Kidney (tissue), 14 donors: Measurements from ENCODE around the gene ACAT2. TPM values are rescaled to one million over a fixed set of nuclear protein-coding genes. Genes with fewer than 3 reads are reported as not detected.

Experiments used
- DNase-seq, 5 donors: peaks; one replicate each; pipeline ENCODE4 v3.0.0-alpha.2; 2013 to 2020
- FAIRE-seq: peaks from 2 replicates; lab custom pipeline; 2012; peaks lifted over from hg19 to GRCh38; lab: Jason Lieb, UNC
- H3K27ac ChIP-seq, 2 donors: one replicate each; pipeline ENCODE4 v1.7.0; 2013; ENCODE audit warnings: low read depth in 2 of 2, low read length in 2 of 2, inconsistent platforms in 1 of 2
- H3K27me3 ChIP-seq: one replicate; pipeline ENCODE4 v1.7.1; 2013; ENCODE audit warnings: low read length, inconsistent platforms; ENCODE audit not compliant: control insufficient read depth, insufficient read depth
- H3K36me3 ChIP-seq, 3 donors: one replicate each; pipeline versions ENCODE4 v1.7.0 to v1.7.1; 2013; ENCODE audit warnings: low read length in 3 of 3, control low read depth in 1 of 3, inconsistent platforms in 1 of 3; ENCODE audit not compliant: insufficient read depth in 3 of 3, control insufficient read depth in 2 of 3
- H3K4me1 ChIP-seq, 3 donors: one replicate each; pipeline versions ENCODE4 v1.7.0 to v1.7.1; 2013; ENCODE audit warnings: low read length in 3 of 3, inconsistent platforms in 1 of 3, low read depth in 1 of 3; ENCODE audit not compliant: control insufficient read depth in 2 of 3, insufficient read depth in 2 of 3
- H3K4me3 ChIP-seq, 3 donors: one replicate each; pipeline versions ENCODE4 v1.7.0 to v1.8.1; 2013; ENCODE audit warnings: low read length in 3 of 3, control low read depth in 1 of 3, inconsistent platforms in 1 of 3
- H3K9ac ChIP-seq, 3 donors: one replicate each; pipeline versions ENCODE4 v1.7.0 to v1.7.1; 2013; ENCODE audit warnings: low read length in 3 of 3, control low read depth in 1 of 3, inconsistent platforms in 1 of 3
- H3K9me3 ChIP-seq, 3 donors: one replicate each; pipeline versions ENCODE4 v1.7.0 to v1.7.1; 2013; ENCODE audit warnings: low read length in 3 of 3, control low read depth in 1 of 3, inconsistent platforms in 1 of 3; ENCODE audit not compliant: control insufficient read depth in 2 of 3, insufficient read depth in 1 of 3
- intact Hi-C: fragments of 100-400 bp; cut with DNase I; formaldehyde crosslinking; loops from one replicate; pipeline ENCODE4 v1.11.1; 2022
- polyA plus RNA-seq: library from polyadenylated mRNA; stranded (reverse); fragments of 350-450 nt; fragmentation: Illumina TruSeq; extraction: RNeasy Lipid Tissue Mini Kit (QIAGEN cat#74804); gene quantifications from one replicate; pipeline ENCODE4 v1.2.3, GENCODE V29; 2014; ENCODE audit warnings: low read depth, low replicate concordance; ENCODE audit not compliant: insufficient read depth
- total RNA-seq: library from RNA; stranded (reverse); fragmentation: NEBNext Ultra II Directional; extraction: Animal tissue kit (Norgen Biotek cat#: 25700); gene quantifications from one replicate; pipeline ENCODE4 v1.2.1, GENCODE V29; 2021
- TF ChIP-seq, protein P1 (sequence below): IDR thresholded peaks from 3 replicates; pipeline ENCODE4 v1.5.1; 2012; ENCODE audit warnings: mild to moderate bottlenecking, moderate library complexity, borderline replicate concordance; ENCODE audit not compliant: insufficient read depth; ENCODE audit errors: extremely low read depth
- donor health status: control.
- donor health status: control.
- donor health status: control.
- donor health status: control.
- donor health status: control.
- donor health status: DM: yes; HTN: yes; CAD: no.
- donor health status: Normal renal cell carcinoma (clear cell type).

ACAT2 gene
- total and polyA plus RNA-seq, 2 donors from 2014 or later = 20.4 to 30.5 TPM

DNA sequence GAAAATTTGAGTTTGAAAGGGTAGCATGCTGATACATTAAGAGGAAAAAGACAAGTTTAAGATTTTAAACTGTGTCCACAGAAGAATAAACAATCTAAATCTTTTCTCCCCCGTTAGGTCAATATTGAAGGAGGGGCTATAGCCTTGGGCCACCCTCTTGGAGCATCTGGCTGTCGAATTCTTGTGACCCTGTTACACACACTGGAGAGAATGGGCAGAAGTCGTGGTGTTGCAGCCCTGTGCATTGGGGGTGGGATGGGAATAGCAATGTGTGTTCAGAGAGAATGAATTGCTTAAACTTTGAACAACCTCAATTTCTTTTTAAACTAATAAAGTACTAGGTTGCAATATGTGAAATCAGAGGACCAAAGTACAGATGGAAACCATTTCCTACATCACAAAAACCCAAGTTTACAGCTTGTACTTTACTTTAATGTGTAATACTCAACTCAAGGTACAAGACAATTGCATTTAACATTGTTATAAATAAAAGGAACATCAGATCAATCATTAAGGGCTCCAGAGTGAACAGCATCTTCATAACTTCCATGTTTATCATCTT lies 16.8 kb downstream of the ACAT2 start:
- H3K36me3 ChIP-seq = peaks cover 26 to 60% (median 51%) of the 10 kb centered on the region in 3 donors
- H3K4me1 ChIP-seq = no peaks in the 10 kb centered on the region
- DNase-seq (no peak), FAIRE-seq (no peak)
- TF ChIP-seq, protein P1, sequence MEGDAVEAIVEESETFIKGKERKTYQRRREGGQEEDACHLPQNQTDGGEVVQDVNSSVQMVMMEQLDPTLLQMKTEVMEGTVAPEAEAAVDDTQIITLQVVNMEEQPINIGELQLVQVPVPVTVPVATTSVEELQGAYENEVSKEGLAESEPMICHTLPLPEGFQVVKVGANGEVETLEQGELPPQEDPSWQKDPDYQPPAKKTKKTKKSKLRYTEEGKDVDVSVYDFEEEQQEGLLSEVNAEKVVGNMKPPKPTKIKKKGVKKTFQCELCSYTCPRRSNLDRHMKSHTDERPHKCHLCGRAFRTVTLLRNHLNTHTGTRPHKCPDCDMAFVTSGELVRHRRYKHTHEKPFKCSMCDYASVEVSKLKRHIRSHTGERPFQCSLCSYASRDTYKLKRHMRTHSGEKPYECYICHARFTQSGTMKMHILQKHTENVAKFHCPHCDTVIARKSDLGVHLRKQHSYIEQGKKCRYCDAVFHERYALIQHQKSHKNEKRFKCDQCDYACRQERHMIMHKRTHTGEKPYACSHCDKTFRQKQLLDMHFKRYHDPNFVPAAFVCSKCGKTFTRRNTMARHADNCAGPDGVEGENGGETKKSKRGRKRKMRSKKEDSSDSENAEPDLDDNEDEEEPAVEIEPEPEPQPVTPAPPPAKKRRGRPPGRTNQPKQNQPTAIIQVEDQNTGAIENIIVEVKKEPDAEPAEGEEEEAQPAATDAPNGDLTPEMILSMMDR = no peak
- H3K27me3 ChIP-seq = no peaks in the 10 kb centered on the region
- H3K4me3 ChIP-seq = no peak overlapping the region
- H3K9ac ChIP-seq = no peak overlapping the region
- no peak overlapping the region for H3K27ac ChIP-seq
- intact Hi-C loops = no loop called here
- no peaks in the 10 kb centered on the region for H3K9me3 ChIP-seq

DNA sequence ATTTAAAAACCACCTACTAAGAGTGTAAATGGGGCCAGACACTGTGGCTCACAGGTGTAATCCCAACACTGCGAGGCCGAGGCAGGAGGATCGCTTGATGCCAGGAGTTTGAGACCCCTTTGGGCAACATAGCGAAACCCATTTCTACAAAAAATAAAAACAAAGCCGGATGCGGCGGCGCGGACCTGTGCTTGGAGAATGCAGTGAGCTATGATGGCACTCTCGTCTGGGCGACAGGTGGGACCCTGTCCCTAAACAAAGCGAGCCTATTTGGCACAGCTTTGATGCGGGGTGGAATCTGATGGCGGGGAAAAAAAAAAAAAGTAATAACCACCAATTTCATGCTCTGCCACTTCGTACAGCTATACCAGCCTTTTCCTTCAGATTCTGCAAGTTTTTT lies 26.4 kb downstream of the ACAT2 start:
- Histone ChIP-seq H3K36me3 (peaks cover 7 to 45% (median 20%) of the 10 kb centered on the region in 3 donors), H3K27me3 (no peaks in the 10 kb centered on the region), H3K4me1 (peaks cover 0 to 23% (median 16%) of the 10 kb centered on the region in 3 donors), H3K27ac (no peak overlapping the region), H3K9ac (peak overlapping the region; percentile 62 to 94 (median 92)), H3K4me3 (peak overlapping the region; percentile 90 to 96 (median 95)), H3K9me3 (no peaks in the 10 kb centered on the region)
- peak in 2 of 5 donors; percentile 17 to 44 for DNase-seq
- TF ChIP-seq, protein P1 = no peak
- intact Hi-C loops = no loop called here
- no peak for FAIRE-seq

DNA sequence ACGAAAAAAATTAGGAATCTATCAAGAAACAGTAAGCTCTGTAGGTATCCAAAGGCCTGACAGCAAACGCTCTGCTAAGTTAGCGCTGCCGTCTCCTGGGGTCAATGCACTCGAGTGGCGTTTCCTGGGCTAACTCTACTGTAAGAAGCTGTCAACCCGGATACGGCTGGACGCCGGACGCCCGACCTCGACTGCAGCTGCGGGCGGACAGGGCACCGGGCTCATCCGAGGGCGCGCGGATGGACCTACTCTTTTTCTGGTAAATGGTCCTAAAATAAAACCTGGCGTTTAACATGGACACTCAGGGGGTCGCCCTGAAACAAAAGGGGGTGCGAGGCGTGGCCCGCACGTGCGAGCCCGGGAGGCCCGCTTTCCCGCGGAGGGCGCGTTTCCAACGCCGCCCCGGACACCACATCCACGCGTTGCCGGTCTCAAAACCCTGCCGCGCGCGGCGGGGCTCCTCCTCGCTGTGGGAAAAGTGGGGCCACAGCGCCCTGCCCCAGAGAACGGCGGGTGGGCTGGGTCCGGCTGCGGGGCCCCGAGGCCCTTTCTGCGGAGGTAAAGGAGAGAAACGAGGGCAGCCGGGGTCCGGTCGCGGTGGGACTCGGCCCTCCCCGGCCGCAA lies 27.0 kb downstream of the ACAT2 start:
- peaks cover 5 to 39% (median 15%) of the 10 kb centered on the region in 3 donors for H3K36me3 ChIP-seq
- DNase-seq (peak; percentile 42 to 84 (median 63)), FAIRE-seq (no peak)
- H3K9me3 ChIP-seq = no peaks in the 10 kb centered on the region
- intact Hi-C loops = no loop called here
- peak overlapping the region; percentile 90 to 96 (median 95) for H3K4me3 ChIP-seq
- H3K27me3 ChIP-seq = no peaks in the 10 kb centered on the region
- TF ChIP-seq, protein P1 = no peak
- H3K9ac ChIP-seq = peak overlapping the region; percentile 87 to 94 (median 92)
- H3K27ac ChIP-seq = peak overlapping the region; percentile 96 to 99
- H3K4me1 ChIP-seq = peaks cover 0 to 23% (median 16%) of the 10 kb centered on the region in 3 donors
